ENCODE results near the gene GABBR2. TPM values are rescaled to one million over a fixed set of nuclear protein-coding genes. Genes with fewer than 3 reads are reported as not detected.

The GABBR2 gene
- total RNA-seq, 4 donors from 2014 or later, result not detected

- DNase-seq (ENCODE audit: low spot score), result no peak
- no peak for TF ChIP-seq CTCF (IDR thresholded peaks at IDR 0.05)
- ATAC-seq (ENCODE audit: low FRiP score), result no peak
Measured at GRCh38 chr9:98599566-98600216, 109.0 kb downstream of the GABBR2 start.

GRCh38 chr9:98598861-98599260 is 109.9 kb downstream of the GABBR2 start:
- TF ChIP-seq CTCF (IDR thresholded peaks at IDR 0.05), result no peak
- no peak for ATAC-seq (ENCODE audit: low FRiP score)
- DNase-seq (ENCODE audit: low spot score), result no peak

GRCh38 chr9:98597236-98597771 is 111.4 kb downstream of the GABBR2 start:
- DNase-seq (ENCODE audit: low spot score) (no peak), ATAC-seq (ENCODE audit: low FRiP score) (no peak)
- no peak for TF ChIP-seq CTCF (IDR thresholded peaks at IDR 0.05)

- ATAC-seq (ENCODE audit: low FRiP score), result no peak
- no peak for TF ChIP-seq CTCF (IDR thresholded peaks at IDR 0.05)
- DNase-seq (ENCODE audit: low spot score), result no peak
Measured at GRCh38 chr9:98596486-98596885, 112.2 kb downstream of the GABBR2 start.

- peak; percentile 21 for ATAC-seq (ENCODE audit: low FRiP score)
- no peak for TF ChIP-seq CTCF (IDR thresholded peaks at IDR 0.05)
- DNase-seq (ENCODE audit: low spot score), result no peak
Measured at GRCh38 chr9:98594546-98595160, 114.1 kb downstream of the GABBR2 start.

GRCh38 chr9:98593354-98594253 is 115.1 kb downstream of the GABBR2 start:
- ATAC-seq (ENCODE audit: low FRiP score) (no peak), DNase-seq (ENCODE audit: low spot score) (no peak)
- no peak for TF ChIP-seq CTCF (IDR thresholded peaks at IDR 0.05)

Data from omental fat pad (tissue), 4 donors.